Neural progenitor cell (in vitro differentiated cells): Measurements from ENCODE around the gene TOPORS. TPM values are rescaled to one million over a fixed set of nuclear protein-coding genes. Genes with fewer than 3 reads are reported as not detected.

ENCODE experiments used
- DNase-seq: peaks from one replicate; pipeline ENCODE4 v3.0.0-alpha.2; 2016; ENCODE audit warnings: low spot score
- H2AFZ ChIP-seq: fragments of 200-600 bp; sonication (generic); replicated peaks from 2 replicates; pipeline ENCODE4 v1.6.1; 2016; ENCODE audit warnings: antibody characterized with exemption
- H3F3A ChIP-seq: fragments of 200-600 bp; sonication (generic); 2 replicates; pipeline ENCODE4 v1.6.1; 2016; ENCODE audit warnings: antibody characterized with exemption, low read depth
- H3K27ac ChIP-seq: fragments of 200-600 bp; sonication (generic); 2 replicates; pipeline ENCODE4 v1.5.1; 2016; ENCODE audit warnings: mild to moderate bottlenecking
- H3K27me3 ChIP-seq: fragments of 200-600 bp; sonication (generic); 2 replicates; pipeline ENCODE4 v1.6.1; 2016; ENCODE audit warnings: mild to moderate bottlenecking, moderate library complexity
- H3K36me3 ChIP-seq: fragments of 200-600 bp; sonication (generic); 2 replicates; pipeline ENCODE4 v1.5.1; 2016
- H3K4me1 ChIP-seq: fragments of 200-600 bp; sonication (generic); 2 replicates; pipeline ENCODE4 v1.6.1; 2016; ENCODE audit warnings: mixed run types
- H3K4me2 ChIP-seq: fragments of 200-600 bp; sonication (generic); 2 replicates; pipeline ENCODE4 v1.6.1; 2016
- H3K4me3 ChIP-seq: fragments of 200-600 bp; sonication (generic); 2 replicates; pipeline ENCODE4 v1.5.1; 2016
- H3K79me2 ChIP-seq: fragments of 200-600 bp; sonication (generic); 2 replicates; pipeline ENCODE4 v1.6.1; 2016; ENCODE audit warnings: low read depth
- H3K9ac ChIP-seq: fragments of 200-600 bp; sonication (generic); 2 replicates; pipeline ENCODE4 v1.6.1; 2016
- H3K9me3 ChIP-seq: fragments of 200-600 bp; sonication (generic); 2 replicates; pipeline ENCODE4 v1.5.1; 2016; ENCODE audit warnings: low read depth
- H4K20me1 ChIP-seq: fragments of 200-600 bp; sonication (generic); 2 replicates; pipeline ENCODE4 v1.6.1; 2016; ENCODE audit warnings: low read depth
- H3K27ac Mint-ChIP-seq: 3 replicates; pipeline ENCODE4 v1.8.0; 2021; ENCODE audit warnings: mixed read lengths
- H3K27me3 Mint-ChIP-seq: 2 replicates; pipeline ENCODE4 v1.8.0; 2022; ENCODE audit warnings: low read depth, mild to moderate bottlenecking, inconsistent platforms, moderate library complexity, mixed read lengths; ENCODE audit not compliant: insufficient read depth
- H3K36me3 Mint-ChIP-seq: 3 replicates; pipeline ENCODE4 v1.8.0; 2021; ENCODE audit warnings: mixed read lengths
- H3K4me1 Mint-ChIP-seq: 3 replicates; pipeline ENCODE4 v1.8.0; 2021; ENCODE audit warnings: mixed read lengths
- H3K4me3 Mint-ChIP-seq: 3 replicates; pipeline ENCODE4 v1.8.0; 2021; ENCODE audit warnings: mild to moderate bottlenecking, moderate library complexity, mixed read lengths
- H3K9me3 Mint-ChIP-seq: 3 replicates; pipeline ENCODE4 v1.8.0; 2020; ENCODE audit warnings: mixed read lengths
- EZH2 ChIP-seq: fragments of 200-600 bp; sonication (generic); IDR thresholded peaks from 2 replicates; pipeline ENCODE4 v1.6.1; 2017; ENCODE audit warnings: antibody characterized with exemption, mild to moderate bottlenecking, moderate library complexity
- EZH2phosphoT487 ChIP-seq: fragments of 200-600 bp; sonication (generic); IDR thresholded peaks from 2 replicates; pipeline ENCODE4 v1.6.1; 2017; ENCODE audit warnings: antibody characterized with exemption
- total RNA-seq: library from RNA; depleted of rRNA; stranded (reverse); fragments of >200 nt; gene quantifications from 2 replicates; pipeline ENCODE4 v1.2.3, GENCODE V29; 2015; ENCODE audit warnings: low replicate concordance
- TF ChIP-seq, protein P1 (sequence below): fragments of 200-600 bp; sonication (generic); IDR thresholded peaks from 2 replicates; pipeline ENCODE4 v1.5.1; 2017; ENCODE audit warnings: antibody characterized with exemption, mild to moderate bottlenecking

The TOPORS gene
- total RNA-seq, 1 donor from 2014 or later, result 51.3 TPM

DNA sequence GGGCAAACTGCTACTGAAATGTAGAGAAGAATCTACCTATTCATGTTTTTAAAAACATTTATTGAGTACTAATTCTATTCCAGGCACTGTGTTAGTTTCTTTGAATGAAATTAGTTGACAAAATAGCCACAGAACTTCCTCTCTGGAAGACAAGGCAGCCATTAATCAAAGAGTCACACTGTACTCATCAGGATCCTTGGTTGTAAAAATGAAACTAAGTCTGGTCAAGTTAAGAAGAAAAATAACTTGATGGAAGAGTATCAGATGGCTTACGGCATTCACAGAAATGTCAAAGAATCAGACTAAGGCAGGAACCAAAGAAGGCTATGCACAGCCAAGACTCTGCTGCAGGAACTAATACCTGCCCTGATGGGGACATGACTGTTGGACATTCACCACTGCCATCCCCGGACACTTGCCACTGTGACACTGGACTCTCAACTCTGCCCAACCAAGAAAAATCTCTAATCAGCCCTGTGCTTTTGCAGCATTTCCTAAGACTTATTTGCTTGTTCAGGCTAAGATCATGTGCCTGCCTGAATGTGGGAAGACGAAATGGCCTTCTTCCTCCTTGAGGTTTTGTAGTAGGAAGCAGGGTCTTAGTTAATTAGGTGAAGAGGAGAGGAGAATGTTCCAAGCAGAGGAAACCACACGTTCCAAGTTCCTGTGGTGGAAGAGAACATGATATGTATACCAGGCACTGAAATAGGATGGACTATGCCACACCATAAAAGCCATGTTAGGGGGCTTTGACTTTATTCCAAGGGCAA, 43.9 kb upstream of the TOPORS start:
- no peak overlapping the region for H3K27ac Mint-ChIP-seq

DNA sequence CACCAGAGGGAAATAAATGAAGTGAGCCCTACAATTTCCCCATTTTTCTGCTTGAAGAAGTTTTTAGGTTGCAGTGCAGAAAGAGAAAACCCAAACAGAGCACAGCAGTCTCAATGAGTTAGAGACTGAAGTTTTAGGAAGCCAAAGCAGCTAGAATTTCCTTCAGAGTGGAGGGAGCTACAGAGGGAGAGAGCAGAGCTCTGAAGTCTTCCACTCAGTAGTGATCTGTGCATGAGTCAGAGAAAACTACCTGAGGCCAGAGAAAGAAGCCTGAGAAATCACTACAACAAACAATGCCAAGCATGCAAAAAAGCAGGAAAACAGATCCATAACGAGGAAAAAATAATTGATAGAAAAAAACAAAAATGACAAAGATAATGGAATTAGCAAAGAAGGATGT, 38.5 kb upstream of the TOPORS start:
- no peak overlapping the region for H2AFZ ChIP-seq
- no peak for DNase-seq
- H3K27me3 ChIP-seq, result no peaks in the 10 kb centered on the region
- Mint-ChIP-seq H3K27ac (no peak overlapping the region), H3K36me3 (no peaks in the 10 kb centered on the region), H3K27me3 (no peaks in the 10 kb centered on the region), H3K4me1 (no peaks in the 10 kb centered on the region), H3K4me3 (no peak overlapping the region), H3K9me3 (peaks cover under 1% of the 10 kb centered on the region)
- no peak overlapping the region for H3K27ac ChIP-seq
- no peaks in the 10 kb centered on the region for H3K36me3 ChIP-seq
- no peaks in the 10 kb centered on the region for H3K79me2 ChIP-seq
- H3K9me3 ChIP-seq, result no peaks in the 10 kb centered on the region
- H3K9ac ChIP-seq, result no peak overlapping the region
- no peak overlapping the region for H3K4me3 ChIP-seq
- no peaks in the 10 kb centered on the region for H3K4me1 ChIP-seq
- H4K20me1 ChIP-seq, result no peaks in the 10 kb centered on the region
- H3K4me2 ChIP-seq, result no peak overlapping the region
- TF ChIP-seq EZH2 (no peak), EZH2phosphoT487 (no peak)
- TF ChIP-seq, protein P1, sequence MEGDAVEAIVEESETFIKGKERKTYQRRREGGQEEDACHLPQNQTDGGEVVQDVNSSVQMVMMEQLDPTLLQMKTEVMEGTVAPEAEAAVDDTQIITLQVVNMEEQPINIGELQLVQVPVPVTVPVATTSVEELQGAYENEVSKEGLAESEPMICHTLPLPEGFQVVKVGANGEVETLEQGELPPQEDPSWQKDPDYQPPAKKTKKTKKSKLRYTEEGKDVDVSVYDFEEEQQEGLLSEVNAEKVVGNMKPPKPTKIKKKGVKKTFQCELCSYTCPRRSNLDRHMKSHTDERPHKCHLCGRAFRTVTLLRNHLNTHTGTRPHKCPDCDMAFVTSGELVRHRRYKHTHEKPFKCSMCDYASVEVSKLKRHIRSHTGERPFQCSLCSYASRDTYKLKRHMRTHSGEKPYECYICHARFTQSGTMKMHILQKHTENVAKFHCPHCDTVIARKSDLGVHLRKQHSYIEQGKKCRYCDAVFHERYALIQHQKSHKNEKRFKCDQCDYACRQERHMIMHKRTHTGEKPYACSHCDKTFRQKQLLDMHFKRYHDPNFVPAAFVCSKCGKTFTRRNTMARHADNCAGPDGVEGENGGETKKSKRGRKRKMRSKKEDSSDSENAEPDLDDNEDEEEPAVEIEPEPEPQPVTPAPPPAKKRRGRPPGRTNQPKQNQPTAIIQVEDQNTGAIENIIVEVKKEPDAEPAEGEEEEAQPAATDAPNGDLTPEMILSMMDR, result no peak
- no peaks in the 10 kb centered on the region for H3F3A ChIP-seq

More for the DNA sequence above, 43.9 kb upstream of the TOPORS start:
- Histone ChIP-seq H3K9ac (no peak overlapping the region), H3K4me2 (no peak overlapping the region), H3K9me3 (no peaks in the 10 kb centered on the region), H3K4me1 (no peaks in the 10 kb centered on the region), H3K4me3 (no peak overlapping the region), H3K36me3 (no peaks in the 10 kb centered on the region), H3F3A (no peaks in the 10 kb centered on the region), H3K27ac (no peak overlapping the region), H3K27me3 (no peaks in the 10 kb centered on the region), H4K20me1 (no peaks in the 10 kb centered on the region), H3K79me2 (no peaks in the 10 kb centered on the region), H2AFZ (no peak overlapping the region)
- H3K9me3 Mint-ChIP-seq, result peaks cover 3% of the 10 kb centered on the region
- no peaks in the 10 kb centered on the region for H3K4me1 Mint-ChIP-seq
- no peak for TF ChIP-seq EZH2
- TF ChIP-seq EZH2phosphoT487, result no peak
- TF ChIP-seq, protein P1, result no peak
- no peaks in the 10 kb centered on the region for H3K27me3 Mint-ChIP-seq
- no peak overlapping the region for H3K4me3 Mint-ChIP-seq
- DNase-seq, result no peak
- H3K36me3 Mint-ChIP-seq, result no peaks in the 10 kb centered on the region

DNA sequence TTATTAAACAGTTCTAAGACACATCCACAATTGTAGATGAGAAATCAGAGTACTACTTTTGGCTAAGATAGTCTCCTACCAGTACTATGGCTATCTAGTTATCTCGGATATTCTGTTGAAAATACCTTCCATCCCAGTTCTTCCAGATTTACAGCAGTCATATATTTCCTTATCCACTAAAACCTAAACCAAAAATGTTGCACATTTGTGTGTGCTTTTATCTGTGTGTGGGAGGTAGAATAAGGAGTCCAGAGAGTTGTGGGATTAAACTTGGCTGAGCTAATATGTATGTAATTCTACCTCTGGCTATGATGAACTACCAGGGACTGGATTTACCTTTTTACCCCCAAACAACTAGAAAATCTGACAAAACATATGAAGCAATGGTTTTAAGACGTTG, 38.1 kb upstream of the TOPORS start:
- H2AFZ ChIP-seq, result no peak overlapping the region
- H3K9me3 Mint-ChIP-seq, result peaks cover 2% of the 10 kb centered on the region
- no peak overlapping the region for H3K4me3 Mint-ChIP-seq
- no peaks in the 10 kb centered on the region for H3K27me3 ChIP-seq
- H3F3A ChIP-seq, result no peaks in the 10 kb centered on the region
- no peaks in the 10 kb centered on the region for H3K4me1 ChIP-seq
- no peaks in the 10 kb centered on the region for H4K20me1 ChIP-seq
- no peak overlapping the region for H3K27ac Mint-ChIP-seq
- no peaks in the 10 kb centered on the region for H3K79me2 ChIP-seq
- no peak overlapping the region for H3K27ac ChIP-seq
- no peak overlapping the region for H3K4me2 ChIP-seq
- no peak overlapping the region for H3K9ac ChIP-seq
- no peaks in the 10 kb centered on the region for H3K4me1 Mint-ChIP-seq
- no peaks in the 10 kb centered on the region for H3K36me3 Mint-ChIP-seq
- TF ChIP-seq, protein P1, result no peak
- no peaks in the 10 kb centered on the region for H3K36me3 ChIP-seq
- no peak overlapping the region for H3K4me3 ChIP-seq
- no peaks in the 10 kb centered on the region for H3K27me3 Mint-ChIP-seq
- no peak for DNase-seq
- H3K9me3 ChIP-seq, result no peaks in the 10 kb centered on the region
